AG09309 (cell line): Measurements from ENCODE around the gene MAP2K5.

Experiments used
- DNase-seq: peaks from one replicate; pipeline ENCODE4 v3.0.0-alpha.2; 2010; ENCODE audit warnings: low read depth
- H3K4me3 ChIP-seq: 2 replicates; pipeline ENCODE4 v1.5.1; 2011; ENCODE audit warnings: mild to moderate bottlenecking, low read depth, low read length, moderate library complexity; ENCODE audit not compliant: control insufficient read depth
- TF ChIP-seq, protein P1 (sequence below): IDR thresholded peaks from 2 replicates; pipeline ENCODE4 v1.5.1; 2011; ENCODE audit warnings: mild to moderate bottlenecking, low read depth, low read length, inconsistent platforms; ENCODE audit not compliant: insufficient read depth, control insufficient read depth; ENCODE audit errors: missing control alignments

Gene MAP2K5

DNA sequence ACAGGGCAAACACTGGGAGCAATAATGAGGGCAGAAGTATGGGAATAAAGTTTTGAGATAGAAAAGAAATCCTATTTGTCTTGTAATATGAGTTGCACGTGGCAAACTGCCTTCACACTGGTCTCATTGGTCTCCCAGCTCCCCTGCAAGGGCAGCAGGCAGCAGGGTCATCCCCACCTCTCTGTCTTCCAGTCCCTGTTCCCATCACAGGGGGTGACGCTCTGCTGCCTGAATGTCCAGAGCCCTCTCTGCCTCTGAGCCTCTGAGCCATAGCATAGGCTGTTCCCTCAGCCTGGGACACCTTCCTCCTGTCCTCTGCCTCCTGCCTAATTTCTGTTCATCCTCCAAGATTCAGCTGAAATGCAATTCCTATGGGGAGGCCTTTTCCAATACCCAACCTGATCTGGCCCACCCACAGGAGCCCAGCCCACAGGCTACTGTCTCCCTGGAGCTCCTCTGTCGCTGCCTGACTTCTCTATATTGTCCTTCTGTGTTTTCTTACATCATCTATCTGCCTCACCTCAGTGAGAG lies 270.7 kb downstream of the MAP2K5 start:
- TF ChIP-seq, protein P1, sequence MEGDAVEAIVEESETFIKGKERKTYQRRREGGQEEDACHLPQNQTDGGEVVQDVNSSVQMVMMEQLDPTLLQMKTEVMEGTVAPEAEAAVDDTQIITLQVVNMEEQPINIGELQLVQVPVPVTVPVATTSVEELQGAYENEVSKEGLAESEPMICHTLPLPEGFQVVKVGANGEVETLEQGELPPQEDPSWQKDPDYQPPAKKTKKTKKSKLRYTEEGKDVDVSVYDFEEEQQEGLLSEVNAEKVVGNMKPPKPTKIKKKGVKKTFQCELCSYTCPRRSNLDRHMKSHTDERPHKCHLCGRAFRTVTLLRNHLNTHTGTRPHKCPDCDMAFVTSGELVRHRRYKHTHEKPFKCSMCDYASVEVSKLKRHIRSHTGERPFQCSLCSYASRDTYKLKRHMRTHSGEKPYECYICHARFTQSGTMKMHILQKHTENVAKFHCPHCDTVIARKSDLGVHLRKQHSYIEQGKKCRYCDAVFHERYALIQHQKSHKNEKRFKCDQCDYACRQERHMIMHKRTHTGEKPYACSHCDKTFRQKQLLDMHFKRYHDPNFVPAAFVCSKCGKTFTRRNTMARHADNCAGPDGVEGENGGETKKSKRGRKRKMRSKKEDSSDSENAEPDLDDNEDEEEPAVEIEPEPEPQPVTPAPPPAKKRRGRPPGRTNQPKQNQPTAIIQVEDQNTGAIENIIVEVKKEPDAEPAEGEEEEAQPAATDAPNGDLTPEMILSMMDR, result no peak
- H3K4me3 ChIP-seq, result no peak overlapping the region
- no peak for DNase-seq

DNA sequence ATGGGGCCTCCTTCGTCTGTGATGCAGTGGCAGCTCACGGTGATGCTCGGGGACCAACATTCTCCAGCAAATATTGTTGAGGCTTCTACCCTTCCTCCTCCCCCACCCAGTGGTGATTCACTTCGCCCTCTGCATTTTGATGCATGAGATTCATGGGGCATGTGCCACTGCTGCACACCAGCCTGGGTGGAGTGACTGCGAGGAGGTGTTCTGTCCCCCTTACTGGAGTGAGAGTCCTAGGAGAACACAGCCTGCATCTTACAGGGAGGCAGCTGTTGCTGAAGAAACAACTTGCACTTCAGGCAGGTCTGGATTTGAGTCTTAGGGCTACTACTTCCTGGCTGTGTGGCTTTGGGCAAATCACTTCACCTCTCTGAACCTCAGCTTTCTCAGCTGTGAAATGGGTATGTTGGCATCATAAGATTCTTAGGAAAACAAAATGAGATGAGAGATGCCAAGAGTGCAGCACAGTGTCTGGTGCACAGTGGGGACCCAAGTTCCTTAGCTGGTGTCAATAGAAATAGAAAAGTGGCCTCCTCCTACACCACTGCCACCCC lies 272.6 kb downstream of the MAP2K5 start:
- no peak overlapping the region for H3K4me3 ChIP-seq
- TF ChIP-seq, protein P1, result no peak
- DNase-seq, result no peak

DNA sequence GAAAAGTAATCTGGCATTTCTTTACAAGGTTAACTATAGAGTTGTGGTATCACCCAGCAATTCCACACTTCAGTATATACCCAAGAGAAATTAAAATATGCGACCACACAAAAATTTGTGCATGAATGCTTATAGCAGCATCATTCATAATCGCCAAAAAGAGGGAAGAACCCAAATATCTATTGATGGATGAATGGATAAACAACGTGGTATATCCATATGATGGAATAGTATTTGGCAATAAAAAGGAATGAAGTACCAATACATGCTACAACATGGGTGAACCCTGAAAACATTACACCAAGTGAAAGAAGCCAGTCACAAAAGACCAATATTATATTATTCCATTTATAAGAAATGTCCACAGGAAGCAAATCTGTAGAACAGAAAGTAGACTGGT lies 274.2 kb downstream of the MAP2K5 start:
- H3K4me3 ChIP-seq, result no peak overlapping the region
- no peak for DNase-seq
- TF ChIP-seq, protein P1, result no peak

DNA sequence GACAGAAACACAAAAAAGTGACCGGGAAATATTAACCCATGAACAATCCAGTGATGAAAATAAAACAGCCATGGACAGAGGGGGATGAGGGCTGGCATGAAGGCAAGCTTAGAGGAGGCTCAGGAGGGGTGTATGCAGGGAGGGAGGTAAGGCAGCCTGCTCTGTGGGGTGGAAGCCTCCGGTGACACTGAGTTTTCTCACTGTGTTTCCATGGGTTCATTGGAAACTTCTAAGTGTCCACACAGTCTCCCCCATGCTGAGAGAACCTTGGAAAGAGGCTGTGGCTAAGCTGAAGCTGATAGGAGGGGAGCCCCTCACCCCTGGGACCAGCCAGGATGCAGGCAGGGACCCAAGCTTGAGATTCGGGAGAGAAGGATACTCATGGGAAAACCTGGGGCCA lies 276.0 kb downstream of the MAP2K5 start:
- TF ChIP-seq, protein P1, result no peak
- no peak for DNase-seq
- H3K4me3 ChIP-seq, result no peak overlapping the region

DNA sequence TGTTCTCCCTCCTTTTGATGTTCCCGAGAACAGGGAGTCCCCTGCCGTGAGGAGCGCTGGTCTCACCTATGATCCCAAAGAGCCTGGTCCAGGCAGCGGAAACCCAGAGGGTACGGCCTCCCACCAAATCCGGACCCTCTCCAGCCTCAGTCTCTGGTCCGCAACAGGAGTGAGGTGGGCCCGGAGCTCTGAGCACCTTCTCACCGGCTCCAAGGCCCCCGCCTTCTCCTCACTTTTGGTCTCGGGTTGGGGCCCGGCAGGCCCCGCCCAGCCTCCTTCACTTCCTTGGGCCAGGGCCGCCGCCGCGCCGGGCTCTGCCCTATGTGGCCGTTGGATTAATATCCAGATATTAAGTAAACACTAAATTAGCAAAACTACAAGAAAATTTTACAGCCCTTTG lies 277.1 kb downstream of the MAP2K5 start:
- DNase-seq, result no peak
- TF ChIP-seq, protein P1, result no peak
- H3K4me3 ChIP-seq, result no peak overlapping the region

DNA sequence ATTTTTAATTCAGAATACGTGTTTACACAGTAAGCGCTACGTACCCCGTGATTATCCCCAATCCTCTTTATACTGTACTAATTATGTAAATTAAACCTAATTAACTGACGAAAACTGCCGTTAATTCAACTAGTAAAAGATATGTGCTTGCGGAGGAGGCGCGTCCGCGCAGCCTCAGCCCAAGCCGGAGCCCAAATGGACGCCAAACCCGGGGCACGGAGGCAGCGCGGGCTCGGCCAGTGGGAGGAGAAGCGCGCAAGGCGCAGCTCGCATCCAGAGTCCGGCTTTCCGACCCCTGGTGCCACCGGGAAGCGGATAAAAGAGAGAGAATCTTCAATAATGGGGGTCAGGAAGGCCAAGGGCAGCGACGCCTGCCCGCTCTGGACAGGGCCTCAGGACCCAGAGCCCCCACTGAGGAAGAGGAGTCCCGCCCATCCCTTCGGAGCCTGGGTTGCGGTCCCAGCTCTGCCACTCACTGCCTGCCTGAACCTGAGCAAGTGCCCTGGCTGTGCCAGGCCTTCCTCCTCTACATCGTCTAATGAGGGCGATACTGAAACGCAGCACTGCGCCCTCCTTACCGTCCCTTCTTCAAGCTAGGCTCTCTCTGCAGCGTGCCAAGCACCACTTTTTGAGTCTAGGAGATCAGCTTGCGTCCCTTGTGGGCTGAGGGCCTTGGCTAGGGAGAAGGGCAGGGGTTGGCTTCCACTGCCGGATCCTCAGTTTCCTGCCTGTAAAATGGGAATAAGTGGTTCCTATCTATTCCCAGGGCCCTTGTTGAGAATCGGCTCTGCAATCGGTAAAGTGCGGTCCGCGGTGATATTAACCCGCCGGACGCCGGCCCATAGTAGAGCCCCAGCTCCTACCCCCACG lies 277.9 kb downstream of the MAP2K5 start:
- DNase-seq, result no peak
- TF ChIP-seq, protein P1, result no peak
- H3K4me3 ChIP-seq, result no peak overlapping the region
